Stomach (tissue), 9 donors: ENCODE data around the gene DTX3. TPM values are rescaled to one million over a fixed set of nuclear protein-coding genes. Genes with fewer than 3 reads are reported as not detected.

Experiments
- DNase-seq, 2 donors: peaks; one replicate each; pipeline versions ENCODE4 v3.0.0 to v3.0.0-alpha.2; 2013 to 2019
- H3K27ac ChIP-seq, 5 donors: fragments of 200-600 bp in 4 of 5; sonication (generic) in 4 of 5; one replicate each; pipeline ENCODE4 v1.5.1; 2013 to 2019; ENCODE audit warnings: mild to moderate bottlenecking in 1 of 5, moderate library complexity in 1 of 5
- H3K27me3 ChIP-seq, 3 donors: fragments of 200-600 bp; sonication (generic); one replicate each; pipeline ENCODE4 v1.5.1; 2017 to 2019; ENCODE audit warnings: mixed run types in 1 of 3
- H3K36me3 ChIP-seq, 4 donors: fragments of 200-600 bp; sonication (generic); 1 replicate in 3 of 4; 2 replicates in 1 of 4; pipeline ENCODE4 v1.5.1; 2016 to 2019
- H3K4me1 ChIP-seq, 4 donors: fragments of 200-600 bp; sonication (generic); one replicate each; pipeline ENCODE4 v1.5.1; 2016 to 2019
- H3K4me3 ChIP-seq, 4 donors: fragments of 200-600 bp; sonication (generic) in 3 of 4; one replicate each; pipeline ENCODE4 v1.5.1; 2016 to 2019; ENCODE audit warnings: mild to moderate bottlenecking in 1 of 4
- H3K9me3 ChIP-seq, 4 donors: fragments of 200-600 bp; sonication (generic); one replicate each; pipeline ENCODE4 v1.5.1; 2016 to 2019
- CTCF ChIP-seq, 7 experiments: fragments of 450-650 bp in 4 of 7; fragments of 200-600 bp in 3 of 7; sonication (generic) in 3 of 7; IDR thresholded peaks; one replicate each; pipeline ENCODE4 v1.5.1; 2016 to 2019; ENCODE audit warnings: antibody characterized with exemption in 7 of 7, control low read depth in 2 of 7, mild to moderate bottlenecking in 1 of 7
- EP300 ChIP-seq: sonication (generic); formaldehyde crosslinking; IDR thresholded peaks from one replicate; pipeline ENCODE4 v1.6.1; 2017; ENCODE audit warnings: antibody characterized with exemption
- POLR2A ChIP-seq, 4 donors: fragments of 450-650 bp; IDR thresholded peaks; one replicate each; pipeline ENCODE4 v1.6.1; 2016; ENCODE audit warnings: antibody characterized with exemption in 4 of 4, control low read depth in 2 of 4, mild to moderate bottlenecking in 1 of 4, moderate library complexity in 1 of 4
- POLR2AphosphoS5 ChIP-seq, 3 donors: sonication (generic); formaldehyde crosslinking; IDR thresholded peaks; one replicate each; pipeline ENCODE4 v1.6.1; 2016; ENCODE audit warnings: antibody characterized with exemption in 3 of 3
- WGBS, 5 donors: extraction: QIAGEN DNeasy Blood & Tissue Kit in 3 of 5; methylation state at CpG; one replicate each; pipeline versions ENCODE4 v1.1.5 to v1.1.7; 2013 to 2018; 5-methylcytosine and 5-hydroxymethylcytosine counted together
- intact Hi-C: fragments of 100-400 bp; cut with DNase I; formaldehyde crosslinking; loops from one replicate; pipeline ENCODE4 v1.15.1; 2023; ENCODE audit warnings: low total_unique reads
- polyA plus RNA-seq, 3 donors: library from polyadenylated mRNA; stranded (reverse); fragments of 200-250 nt; gene quantifications; one replicate each; pipeline ENCODE4 v1.2.3, GENCODE V29; 2013
- total RNA-seq, 5 donors: library from RNA; depleted of rRNA; stranded (reverse); fragments of >200 nt; gene quantifications; one replicate each; pipeline versions ENCODE4 v1.1.0 to v1.2.3, GENCODE V29; 2014 to 2016
- donor health status: healthy with polysubstance abuse.
- donor health status: Bipolar disorder and iron deficiency.
- donor health status: healthy.

Gene DTX3
- total and polyA plus RNA-seq, 8 donors, result 5.2 to 49.6 (median 15.9) TPM

- H3K27me3 ChIP-seq, result peaks cover 0 to 86% (median 28%) of the 10 kb centered on the region in 3 donors
- intact Hi-C loops, result no loop called here
- 75 to 87% (median 82%) methylated on average over 10 of the region's 10 CpGs for WGBS, 5 donors
These were observed 8.9 kb downstream of the DTX3 start for GRCh38 chr12:57613427-57614109.

GRCh38 chr12:57614178-57614947 lies 9.7 kb downstream of the DTX3 start:
- peak in 1 of 2 donors; percentile 41 for DNase-seq
- H3K9me3 ChIP-seq, result no peaks in the 10 kb centered on the region
- no peak overlapping the region for H3K4me3 ChIP-seq
- intact Hi-C loops, result no loop called here
- TF ChIP-seq POLR2AphosphoS5 (IDR thresholded peaks at IDR 0.05) (no peak), CTCF (IDR thresholded peaks at IDR 0.05) (no peak), EP300 (no peak), POLR2A (IDR thresholded peaks at IDR 0.05) (no peak)
- H3K27me3 ChIP-seq, result peaks cover 0 to 91% (median 33%) of the 10 kb centered on the region in 3 donors
- H3K36me3 ChIP-seq, result peaks cover 5 to 44% (median 25%) of the 10 kb centered on the region in 4 donors
- peaks cover 25 to 56% (median 39%) of the 10 kb centered on the region in 4 donors for H3K4me1 ChIP-seq
- WGBS, 5 donors, result 45 to 55% (median 53%) methylated on average over 11 to 14 of the region's 14 CpGs
- peak overlapping the region in 1 of 5 donors; percentile 29 for H3K27ac ChIP-seq

More at GRCh38 chr12:57613427-57614109, 8.9 kb downstream of the DTX3 start:
- TF ChIP-seq EP300 (no peak), POLR2AphosphoS5 (IDR thresholded peaks at IDR 0.05) (no peak), CTCF (IDR thresholded peaks at IDR 0.05) (no peak)
- no peak for DNase-seq
- H3K36me3 ChIP-seq, result peaks cover 5 to 51% (median 30%) of the 10 kb centered on the region in 4 donors
- peaks cover 22 to 62% (median 40%) of the 10 kb centered on the region in 4 donors for H3K4me1 ChIP-seq
- peak overlapping the region in 1 of 5 donors; percentile 91 for H3K27ac ChIP-seq
- H3K4me3 ChIP-seq, result no peak overlapping the region
- H3K9me3 ChIP-seq, result no peaks in the 10 kb centered on the region

GRCh38 chr12:57614948-57615500 lies 10.4 kb downstream of the DTX3 start:
- intact Hi-C loops, result no loop called here
- peaks cover 0 to 91% (median 39%) of the 10 kb centered on the region in 3 donors for H3K27me3 ChIP-seq

More at GRCh38 chr12:57614948-57615500, 10.4 kb downstream of the DTX3 start:
- H3K9me3 ChIP-seq, result no peaks in the 10 kb centered on the region
- no peak for DNase-seq
- peaks cover 5 to 44% (median 24%) of the 10 kb centered on the region in 4 donors for H3K36me3 ChIP-seq
- peaks cover 22 to 54% (median 39%) of the 10 kb centered on the region in 4 donors for H3K4me1 ChIP-seq
- 78 to 96% (median 84%) methylated on average over 9 to 11 of the region's 11 CpGs for WGBS, 5 donors
- H3K27ac ChIP-seq, result no peak overlapping the region
- no peak for TF ChIP-seq POLR2AphosphoS5 (IDR thresholded peaks at IDR 0.05)
- no peak for TF ChIP-seq EP300
- TF ChIP-seq POLR2A (IDR thresholded peaks at IDR 0.05), result no peak
- TF ChIP-seq CTCF (IDR thresholded peaks at IDR 0.05), result no peak
- H3K4me3 ChIP-seq, result no peak overlapping the region
